GM12874 (cell line): ENCODE results near the gene DHX34.

ENCODE experiments used
- TF ChIP-seq, protein P1 (sequence below): IDR thresholded peaks from 2 replicates; pipeline ENCODE4 v1.5.1; 2011; ENCODE audit warnings: low read depth, mild to moderate bottlenecking, control low read depth, low read length, moderate library complexity; ENCODE audit not compliant: insufficient read depth

The DHX34 gene

DNA sequence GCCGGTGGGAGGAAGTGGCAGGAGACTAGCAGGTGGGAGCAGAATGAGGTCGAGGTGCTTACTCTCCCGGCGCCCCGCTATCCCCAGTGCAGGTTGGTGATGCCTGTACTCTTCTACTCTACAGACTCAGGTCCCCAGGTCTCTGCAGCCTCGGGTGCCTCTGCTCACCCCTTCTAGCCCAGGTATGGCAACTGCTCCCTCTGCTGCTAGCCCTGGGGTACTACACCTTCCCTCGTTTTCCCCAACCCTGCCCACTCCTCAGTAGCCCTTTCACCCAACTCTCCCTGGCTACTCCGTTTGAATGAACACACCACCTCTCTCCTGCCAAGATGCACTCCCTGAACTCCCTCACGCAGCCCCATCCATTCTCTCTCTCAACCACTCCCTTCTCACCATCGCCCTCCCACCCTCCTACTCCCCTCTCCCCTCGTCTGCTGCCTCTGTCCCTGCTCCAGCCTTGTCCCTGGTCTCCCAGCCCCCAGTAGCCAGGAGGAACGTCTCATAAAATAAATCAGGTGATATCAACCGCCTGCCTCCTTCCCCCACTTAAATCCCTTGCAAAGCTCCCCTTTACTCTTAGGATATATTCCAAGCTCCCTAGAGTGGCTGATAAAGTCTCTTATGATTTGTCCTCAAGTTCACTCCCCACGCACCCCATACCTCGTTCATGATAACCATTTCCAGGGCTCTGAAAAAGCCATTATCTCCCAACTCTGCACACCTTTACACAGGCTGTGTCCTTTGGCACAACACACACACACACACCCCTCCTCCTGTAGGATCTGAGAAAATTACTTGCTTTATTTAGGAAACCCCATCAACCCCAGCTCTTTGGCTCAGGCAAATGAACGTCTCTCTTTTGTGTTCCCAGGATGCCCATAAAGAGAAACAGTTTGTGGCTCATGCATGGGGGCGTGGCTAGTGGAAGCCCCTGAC, 78.4 kb downstream of the DHX34 start:
- TF ChIP-seq, protein P1, sequence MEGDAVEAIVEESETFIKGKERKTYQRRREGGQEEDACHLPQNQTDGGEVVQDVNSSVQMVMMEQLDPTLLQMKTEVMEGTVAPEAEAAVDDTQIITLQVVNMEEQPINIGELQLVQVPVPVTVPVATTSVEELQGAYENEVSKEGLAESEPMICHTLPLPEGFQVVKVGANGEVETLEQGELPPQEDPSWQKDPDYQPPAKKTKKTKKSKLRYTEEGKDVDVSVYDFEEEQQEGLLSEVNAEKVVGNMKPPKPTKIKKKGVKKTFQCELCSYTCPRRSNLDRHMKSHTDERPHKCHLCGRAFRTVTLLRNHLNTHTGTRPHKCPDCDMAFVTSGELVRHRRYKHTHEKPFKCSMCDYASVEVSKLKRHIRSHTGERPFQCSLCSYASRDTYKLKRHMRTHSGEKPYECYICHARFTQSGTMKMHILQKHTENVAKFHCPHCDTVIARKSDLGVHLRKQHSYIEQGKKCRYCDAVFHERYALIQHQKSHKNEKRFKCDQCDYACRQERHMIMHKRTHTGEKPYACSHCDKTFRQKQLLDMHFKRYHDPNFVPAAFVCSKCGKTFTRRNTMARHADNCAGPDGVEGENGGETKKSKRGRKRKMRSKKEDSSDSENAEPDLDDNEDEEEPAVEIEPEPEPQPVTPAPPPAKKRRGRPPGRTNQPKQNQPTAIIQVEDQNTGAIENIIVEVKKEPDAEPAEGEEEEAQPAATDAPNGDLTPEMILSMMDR, result peak; percentile 97

DNA sequence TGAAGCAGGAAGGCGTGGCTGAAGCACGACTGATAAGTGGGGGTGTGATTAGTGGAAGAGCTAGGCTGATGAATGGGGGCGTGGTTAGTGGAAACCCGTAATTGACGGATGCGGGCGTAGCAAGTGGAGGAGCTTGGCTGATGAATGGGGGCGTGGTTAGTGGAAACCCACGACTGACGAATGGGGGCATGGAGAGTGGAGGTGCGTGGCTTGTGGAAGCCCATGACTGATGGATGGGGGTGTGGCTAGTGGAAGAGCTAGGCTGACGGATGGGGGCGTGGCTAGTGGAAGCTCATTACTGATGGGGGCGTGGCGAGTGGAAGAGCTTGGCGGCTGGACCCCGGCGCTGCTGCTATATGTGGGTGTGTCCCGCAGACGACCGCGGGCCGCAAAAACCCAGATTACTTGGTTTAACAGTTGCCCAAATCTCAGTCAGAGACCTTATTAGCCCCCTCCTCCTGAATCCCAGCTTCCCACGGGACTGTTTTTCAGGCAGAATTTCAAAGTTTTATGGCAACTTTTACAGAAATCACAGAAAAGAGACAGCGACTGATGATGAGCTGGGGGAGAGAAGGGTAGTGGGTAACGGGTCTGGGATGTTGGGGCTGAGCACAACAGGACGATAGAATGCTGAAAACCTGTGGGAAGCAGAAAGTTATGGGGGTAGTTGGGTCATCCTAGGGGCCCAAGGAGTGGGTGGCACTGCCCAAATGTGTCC, 79.2 kb downstream of the DHX34 start:
- TF ChIP-seq, protein P1, result no peak

GRCh38 chr19:47429140-47429793, 80.2 kb downstream of the DHX34 start:
- TF ChIP-seq, protein P1, result no peak

- TF ChIP-seq, protein P1, result no peak; the same call in 1 of the 2 replicates
Observed at GRCh38 chr19:47430041-47430802, 81.1 kb downstream of the DHX34 start.

DNA sequence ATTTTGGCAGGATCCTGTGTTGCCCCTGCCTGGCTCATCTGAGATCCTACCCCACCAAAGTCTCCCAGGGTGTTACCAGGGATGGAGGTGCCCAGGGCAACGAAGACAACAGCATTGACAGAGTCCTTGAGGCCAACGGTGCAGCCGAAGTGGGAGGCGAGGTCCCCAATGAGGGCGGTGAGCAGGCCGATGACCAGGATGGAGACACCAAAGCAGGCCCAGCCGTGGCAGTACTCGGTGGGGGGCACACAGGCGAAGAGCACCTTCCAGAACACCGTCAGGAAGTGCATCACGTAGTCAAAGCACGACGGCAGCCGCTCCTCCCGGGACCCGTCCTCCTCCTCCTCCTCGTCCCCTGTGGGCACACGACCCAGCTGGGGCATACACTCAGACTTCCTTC, 83.0 kb downstream of the DHX34 start:
- TF ChIP-seq, protein P1, result no peak
